HG03571 (cell line): ENCODE measurements around the gene ST3GAL3.

ENCODE experiments used
- ATAC-seq: cut with Tn5 transposase; IDR thresholded peaks from one replicate; pipeline ENCODE4 v1.9.1; 2021; ENCODE audit not compliant: unreplicated experiment

ST3GAL3 gene

GRCh38 chr1:43957407-43958040, 250.2 kb downstream of the ST3GAL3 start:
- no peak for ATAC-seq

- ATAC-seq: no peak
These were observed 251.3 kb downstream of the ST3GAL3 start for GRCh38 chr1:43958351-43959255.

GRCh38 chr1:43960798-43961197, 253.5 kb downstream of the ST3GAL3 start:
- ATAC-seq: no peak

- ATAC-seq: no peak
These were observed 254.4 kb downstream of the ST3GAL3 start for GRCh38 chr1:43961692-43962091.

GRCh38 chr1:43962324-43962723, 255.0 kb downstream of the ST3GAL3 start:
- ATAC-seq: no peak

- no peak for ATAC-seq
These were observed 255.7 kb downstream of the ST3GAL3 start for GRCh38 chr1:43963006-43963405.

GRCh38 chr1:43963890-43964289, 256.6 kb downstream of the ST3GAL3 start:
- no peak for ATAC-seq

GRCh38 chr1:43965316-43965715, 258.0 kb downstream of the ST3GAL3 start:
- ATAC-seq: no peak

- no peak for ATAC-seq
These were observed 261.1 kb downstream of the ST3GAL3 start for GRCh38 chr1:43968348-43968948.

GRCh38 chr1:43969416-43969745, 262.0 kb downstream of the ST3GAL3 start:
- ATAC-seq: no peak

GRCh38 chr1:43969746-43970466, 262.6 kb downstream of the ST3GAL3 start, which contains the start of gene DPH2:
Gene DPH2, plus strand, starts transcription at chr1:43970010. Its CDS starts 166 bp downstream, at chr1:43970176.
- peak; percentile 65 for ATAC-seq

GRCh38 chr1:43970502-43970901, 263.2 kb downstream of the ST3GAL3 start:
- no peak for ATAC-seq

- no peak for ATAC-seq
These were observed 263.6 kb downstream of the ST3GAL3 start for GRCh38 chr1:43970911-43971310.

GRCh38 chr1:43971336-43971980, 264.1 kb downstream of the ST3GAL3 start:
- ATAC-seq: no peak

- no peak for ATAC-seq
These were observed 266.7 kb downstream of the ST3GAL3 start for GRCh38 chr1:43973981-43974442.

GRCh38 chr1:43974443-43975248, 267.3 kb downstream of the ST3GAL3 start, which contains the start of gene ATP6V0B:
Gene ATP6V0B, plus strand, starts transcription at chr1:43974960. Its CDS starts 81 bp downstream, at chr1:43975041.
- ATAC-seq: peak; percentile 61

- ATAC-seq: peak; percentile 8
These were observed 268.1 kb downstream of the ST3GAL3 start for GRCh38 chr1:43975249-43975961.

GRCh38 chr1:43976045-43976444, 268.7 kb downstream of the ST3GAL3 start:
- no peak for ATAC-seq

GRCh38 chr1:43976890-43977289, 269.6 kb downstream of the ST3GAL3 start:
- ATAC-seq: no peak
